Stimulated activated effector memory CD8-positive, alpha-beta T cell treated with anti-CD3 and anti-CD28 coated beads, Interleukin-12 subunit alpha, Interleukin-12 subunit beta, amount 100 ng/mL, for 72 hours (primary cell): Measurements from ENCODE around the gene BEST2.

Source experiments
- ATAC-seq: fragments of 150-1000 bp; cut with Tn5 transposase; 2 replicates; pipeline ENCODE4 v1.10.0; 2021
- DNase-seq, 2 donors: peaks; one replicate each; pipeline ENCODE4 v3.0.0; 2021 to 2022; ENCODE audit warnings: low spot score in 2 of 2
- H3K27ac Mint-ChIP-seq: one replicate; pipeline ENCODE4 v1.8.0; 2022; ENCODE audit warnings: mild to moderate bottlenecking, mixed read lengths
- H3K36me3 Mint-ChIP-seq: one replicate; pipeline ENCODE4 v1.8.0; 2022; ENCODE audit warnings: mild to moderate bottlenecking, mixed read lengths
- H3K4me1 Mint-ChIP-seq: one replicate; pipeline ENCODE4 v1.8.0; 2022; ENCODE audit warnings: mixed read lengths
- H3K4me3 Mint-ChIP-seq: one replicate; pipeline ENCODE4 v1.8.0; 2022; ENCODE audit warnings: mild to moderate bottlenecking, mixed read lengths
- H3K9me3 Mint-ChIP-seq: one replicate; pipeline ENCODE4 v1.8.0; 2022; ENCODE audit warnings: mixed read lengths

The BEST2 gene

GRCh38 chr19:12749938-12750521 is 1.6 kb upstream of the BEST2 start:
- Mint-ChIP-seq H3K4me1 (peaks cover 13% of the 10 kb centered on the region), H3K4me3 (peak overlapping the region; percentile 2), H3K36me3 (peaks cover 34% of the 10 kb centered on the region), H3K9me3 (no peaks in the 10 kb centered on the region), H3K27ac (no peak overlapping the region)
- peak; percentile 9 for ATAC-seq
- DNase-seq, result no peak

- peaks cover 26% of the 10 kb centered on the region for H3K36me3 Mint-ChIP-seq
- no peak overlapping the region for H3K27ac Mint-ChIP-seq
- H3K4me3 Mint-ChIP-seq, result no peak overlapping the region
- H3K4me1 Mint-ChIP-seq, result peaks cover 13% of the 10 kb centered on the region
- DNase-seq, result no peak
- H3K9me3 Mint-ChIP-seq, result no peaks in the 10 kb centered on the region
- ATAC-seq, result no peak
Observed at GRCh38 chr19:12750851-12751250, 740 bp upstream of the BEST2 start.

- peaks cover 13% of the 10 kb centered on the region for H3K4me1 Mint-ChIP-seq
- H3K9me3 Mint-ChIP-seq, result no peaks in the 10 kb centered on the region
- ATAC-seq (no peak), DNase-seq (no peak)
- peaks cover 14% of the 10 kb centered on the region for H3K36me3 Mint-ChIP-seq
- no peak overlapping the region for H3K27ac Mint-ChIP-seq
- H3K4me3 Mint-ChIP-seq, result no peak overlapping the region
Observed at GRCh38 chr19:12752056-12752781, 628 bp downstream of the BEST2 start.

DNA sequence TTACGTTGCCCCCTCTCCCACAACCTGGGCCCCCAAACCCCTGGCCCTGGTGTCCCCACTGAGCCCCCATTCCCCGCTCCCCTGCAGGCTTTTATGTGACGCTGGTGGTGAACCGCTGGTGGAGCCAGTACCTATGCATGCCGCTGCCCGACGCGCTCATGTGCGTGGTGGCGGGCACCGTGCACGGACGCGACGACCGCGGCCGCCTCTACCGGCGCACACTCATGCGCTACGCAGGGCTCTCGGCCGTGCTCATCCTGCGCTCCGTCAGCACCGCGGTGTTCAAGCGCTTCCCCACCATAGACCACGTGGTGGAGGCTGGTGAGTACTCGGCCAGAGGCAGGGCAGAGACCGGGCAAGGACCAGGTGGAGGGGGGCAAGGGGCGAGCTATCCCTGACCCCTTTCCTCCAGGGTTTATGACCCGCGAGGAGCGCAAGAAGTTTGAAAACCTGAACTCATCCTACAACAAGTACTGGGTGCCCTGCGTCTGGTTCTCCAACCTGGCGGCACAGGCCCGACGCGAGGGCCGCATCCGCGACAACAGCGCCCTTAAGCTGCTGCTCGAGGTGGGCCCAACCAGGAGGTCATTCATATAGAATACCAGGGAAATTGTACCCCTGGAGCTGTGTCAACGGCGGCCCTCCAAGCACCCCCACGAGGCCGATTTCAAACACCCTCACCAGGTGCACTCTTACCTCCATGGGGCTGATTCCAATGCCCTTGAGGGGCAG is 3.0 kb downstream of the BEST2 start:
- DNase-seq (no peak), ATAC-seq (no peak)
- no peaks in the 10 kb centered on the region for H3K9me3 Mint-ChIP-seq
- no peaks in the 10 kb centered on the region for H3K36me3 Mint-ChIP-seq
- peaks cover 10% of the 10 kb centered on the region for H3K4me1 Mint-ChIP-seq
- H3K27ac Mint-ChIP-seq, result no peak overlapping the region
- H3K4me3 Mint-ChIP-seq, result no peak overlapping the region

- H3K4me3 Mint-ChIP-seq, result no peak overlapping the region
Observed at GRCh38 chr19:12756150-12756883, 4.7 kb downstream of the BEST2 start.

DNA sequence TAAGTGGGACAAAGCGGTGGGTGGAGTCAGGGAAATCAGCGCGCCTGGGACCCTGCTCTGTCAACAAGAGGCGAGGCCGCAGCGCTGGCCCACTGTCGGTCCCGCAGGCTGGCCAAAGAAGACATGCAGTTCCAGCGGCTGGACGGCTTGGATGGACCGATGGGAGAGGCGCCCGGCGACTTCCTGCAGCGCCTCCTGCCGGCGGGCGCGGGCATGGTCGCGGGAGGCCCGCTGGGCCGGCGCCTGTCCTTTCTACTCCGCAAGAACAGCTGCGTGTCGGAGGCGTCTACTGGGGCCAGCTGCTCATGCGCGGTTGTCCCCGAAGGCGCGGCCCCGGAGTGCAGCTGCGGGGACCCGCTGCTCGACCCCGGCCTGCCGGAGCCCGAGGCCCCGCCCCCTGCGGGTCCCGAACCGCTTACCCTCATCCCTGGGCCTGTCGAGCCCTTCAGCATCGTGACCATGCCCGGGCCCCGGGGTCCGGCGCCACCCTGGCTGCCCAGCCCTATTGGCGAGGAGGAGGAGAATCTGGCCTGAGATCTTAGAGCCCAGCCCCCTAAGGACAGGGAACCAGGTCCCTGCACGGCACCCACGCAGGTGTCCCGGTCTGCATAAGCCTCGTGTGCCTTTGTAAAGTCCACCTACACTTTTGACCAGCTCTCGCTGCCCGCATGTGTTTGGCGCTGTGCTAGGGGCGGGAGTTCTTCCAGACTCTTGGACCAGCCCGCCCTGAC is 6.1 kb downstream of the BEST2 start:
- H3K4me1 Mint-ChIP-seq, result peaks cover 5% of the 10 kb centered on the region
- H3K4me3 Mint-ChIP-seq, result peak overlapping the region; percentile 21
- peak; percentile 84 for ATAC-seq
- no peaks in the 10 kb centered on the region for H3K9me3 Mint-ChIP-seq
- no peak overlapping the region for H3K27ac Mint-ChIP-seq
- DNase-seq, result peak; percentile 78 to 86
- H3K36me3 Mint-ChIP-seq, result no peaks in the 10 kb centered on the region

More at GRCh38 chr19:12756150-12756883, 4.7 kb downstream of the BEST2 start:
- Mint-ChIP-seq H3K4me1 (peaks cover 5% of the 10 kb centered on the region), H3K36me3 (no peaks in the 10 kb centered on the region), H3K9me3 (no peaks in the 10 kb centered on the region), H3K27ac (no peak overlapping the region)
- ATAC-seq (no peak), DNase-seq (no peak)

DNA sequence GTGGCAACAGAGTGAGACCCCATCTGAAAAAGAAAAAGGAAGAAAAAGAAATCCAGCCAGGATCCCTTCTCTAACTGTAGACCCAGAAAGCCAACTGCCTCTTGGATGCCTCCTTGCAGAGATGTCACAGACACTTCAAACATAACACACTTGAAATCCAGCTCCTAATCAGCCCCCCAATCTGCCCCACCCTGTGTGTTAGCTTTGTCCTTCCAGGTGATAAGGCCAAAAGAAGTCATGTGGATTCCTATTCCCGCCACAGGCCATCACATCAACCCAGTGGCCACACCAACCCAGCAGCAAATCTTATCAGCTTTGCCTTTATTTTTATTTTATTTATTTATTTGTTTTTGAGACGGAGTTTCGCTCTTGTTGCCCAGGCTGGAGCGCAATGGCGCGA is 8.1 kb downstream of the BEST2 start:
- H3K36me3 Mint-ChIP-seq, result no peaks in the 10 kb centered on the region
- no peaks in the 10 kb centered on the region for H3K9me3 Mint-ChIP-seq
- ATAC-seq, result no peak
- H3K27ac Mint-ChIP-seq, result no peak overlapping the region
- DNase-seq, result no peak
- H3K4me1 Mint-ChIP-seq, result peaks cover 5% of the 10 kb centered on the region
- H3K4me3 Mint-ChIP-seq, result no peak overlapping the region

DNA sequence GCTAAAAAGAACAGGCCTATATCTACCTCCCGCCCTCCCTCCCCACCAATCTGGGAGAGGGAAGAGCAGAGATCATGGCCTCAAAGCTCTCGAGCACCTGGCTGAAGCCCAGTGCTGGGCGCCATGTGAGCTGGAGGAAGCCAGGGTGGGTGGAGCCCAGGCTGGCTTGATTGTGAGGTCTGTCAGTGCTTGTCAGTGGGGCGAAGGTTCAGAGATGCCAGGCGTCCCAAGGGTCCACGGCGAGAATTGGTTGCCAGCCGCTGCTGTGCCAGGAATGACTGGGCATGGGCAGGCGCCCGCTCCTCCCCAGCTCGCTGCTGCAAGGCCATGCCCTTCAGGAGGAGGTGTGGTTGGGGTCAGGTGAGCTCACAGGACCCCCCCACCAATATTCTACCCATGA is 11.5 kb downstream of the BEST2 start:
- ATAC-seq (no peak), DNase-seq (no peak)
- Mint-ChIP-seq H3K36me3 (peaks cover 5% of the 10 kb centered on the region), H3K9me3 (no peaks in the 10 kb centered on the region), H3K27ac (no peak overlapping the region), H3K4me3 (no peak overlapping the region), H3K4me1 (peaks cover 13% of the 10 kb centered on the region)

DNA sequence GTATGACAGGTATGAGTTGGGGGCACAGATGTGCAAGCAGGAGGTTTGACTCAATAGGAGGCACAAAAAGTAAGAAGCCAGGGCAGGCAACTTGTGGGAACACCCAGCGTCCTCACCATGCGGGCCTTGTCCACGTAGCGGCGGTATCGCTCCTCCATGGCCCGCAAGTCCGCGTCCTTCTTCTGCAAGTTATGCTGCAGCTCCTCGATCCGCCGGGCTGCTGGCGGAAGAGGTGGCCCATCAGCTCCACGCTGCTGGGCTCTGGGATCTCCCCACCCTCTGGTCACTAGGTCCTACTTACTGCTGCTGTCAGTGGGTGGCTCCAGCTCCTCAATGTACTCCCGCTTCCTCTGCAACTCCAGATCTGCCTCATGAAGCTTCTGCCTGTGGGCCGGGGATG is 13.1 kb downstream of the BEST2 start:
- Mint-ChIP-seq H3K4me3 (no peak overlapping the region), H3K4me1 (peaks cover 18% of the 10 kb centered on the region), H3K36me3 (peaks cover 5% of the 10 kb centered on the region), H3K9me3 (no peaks in the 10 kb centered on the region), H3K27ac (no peak overlapping the region)
- no peak for DNase-seq
- ATAC-seq, result no peak

DNA sequence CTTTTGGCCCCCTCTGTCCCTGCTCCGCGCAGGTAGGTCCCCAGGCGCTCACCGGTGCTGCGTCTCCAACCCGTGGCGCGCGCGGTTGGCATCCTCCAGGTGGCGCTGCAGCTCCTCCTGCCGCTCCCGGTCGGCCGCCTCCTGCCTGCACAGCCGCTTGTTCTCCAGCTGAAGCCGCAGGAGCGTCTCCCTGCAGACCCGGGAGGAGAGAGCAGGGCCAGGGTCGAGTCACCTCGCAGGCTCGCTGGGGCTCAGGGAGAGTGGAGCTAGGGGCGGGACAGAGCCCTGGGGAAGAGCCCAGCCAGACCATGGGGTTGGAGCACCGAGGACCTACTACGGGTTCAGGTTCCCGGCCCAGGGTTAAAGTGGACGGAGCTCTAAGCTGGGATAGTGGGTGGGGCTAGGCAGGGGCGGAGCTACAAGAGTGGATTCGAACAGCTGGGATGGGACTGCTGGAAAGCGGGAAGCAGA is 14.5 kb downstream of the BEST2 start:
- Mint-ChIP-seq H3K4me3 (peak overlapping the region; percentile 49), H3K27ac (no peak overlapping the region), H3K36me3 (peaks cover 5% of the 10 kb centered on the region), H3K4me1 (peaks cover 21% of the 10 kb centered on the region), H3K9me3 (no peaks in the 10 kb centered on the region)
- ATAC-seq, result peak; percentile 81
- peak; percentile 90 to 95 for DNase-seq

- DNase-seq, result no peak
- no peak overlapping the region for H3K27ac Mint-ChIP-seq
Observed at GRCh38 chr19:12767150-12767549, 15.6 kb downstream of the BEST2 start.

DNA sequence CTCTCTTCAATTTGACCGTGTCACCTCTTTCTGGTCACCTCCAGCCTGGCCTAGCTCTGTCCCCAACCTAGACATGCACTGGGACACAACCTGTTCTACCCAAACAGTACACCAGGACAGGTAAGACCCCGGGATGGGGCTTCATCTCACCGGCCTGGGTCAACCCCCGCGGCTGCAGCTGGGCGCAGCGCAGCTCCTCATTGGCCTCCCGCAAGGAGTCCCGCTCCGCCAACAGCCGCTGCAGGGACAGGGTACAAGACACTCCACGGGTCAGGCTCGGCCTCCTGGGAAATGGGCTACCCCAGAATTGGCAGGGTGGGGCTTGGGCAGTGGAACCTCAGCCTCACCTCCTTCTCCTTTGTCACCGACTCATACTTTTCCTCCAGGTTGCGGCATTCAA is 16.1 kb downstream of the BEST2 start:
- no peak overlapping the region for H3K4me3 Mint-ChIP-seq
- H3K36me3 Mint-ChIP-seq, result peaks cover 5% of the 10 kb centered on the region
- H3K27ac Mint-ChIP-seq, result no peak overlapping the region
- no peaks in the 10 kb centered on the region for H3K9me3 Mint-ChIP-seq
- H3K4me1 Mint-ChIP-seq, result peaks cover 21% of the 10 kb centered on the region
- DNase-seq (no peak), ATAC-seq (no peak)

More at GRCh38 chr19:12767150-12767549, 15.6 kb downstream of the BEST2 start:
- H3K36me3 Mint-ChIP-seq, result peaks cover 5% of the 10 kb centered on the region
- no peak for ATAC-seq
- peaks cover 21% of the 10 kb centered on the region for H3K4me1 Mint-ChIP-seq
- H3K9me3 Mint-ChIP-seq, result no peaks in the 10 kb centered on the region
- no peak overlapping the region for H3K4me3 Mint-ChIP-seq

DNA sequence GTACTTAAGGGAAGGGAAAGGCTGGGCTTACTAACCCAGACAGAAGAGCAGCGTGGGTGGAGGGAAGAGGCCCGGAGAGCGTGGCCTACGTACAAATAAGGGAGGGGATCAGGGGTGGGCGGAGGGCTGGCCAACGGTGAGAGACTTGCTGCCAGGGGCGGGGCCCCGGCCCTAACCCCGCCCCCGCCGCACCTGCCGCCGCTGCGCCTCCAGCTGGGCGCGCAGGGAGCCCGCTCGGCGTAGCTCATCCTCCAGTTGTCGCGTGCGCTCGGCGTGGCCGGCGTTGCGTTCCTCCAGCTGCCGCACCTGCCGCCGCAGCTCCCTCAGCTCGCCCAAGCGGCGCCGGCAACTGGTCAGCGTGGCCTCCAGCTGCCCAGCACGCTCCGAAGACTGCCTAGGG is 18.1 kb downstream of the BEST2 start:
- peak; percentile 83 for ATAC-seq
- Mint-ChIP-seq H3K9me3 (no peaks in the 10 kb centered on the region), H3K36me3 (peaks cover 5% of the 10 kb centered on the region), H3K4me1 (peaks cover 29% of the 10 kb centered on the region), H3K4me3 (peak overlapping the region; percentile 57), H3K27ac (no peak overlapping the region)
- no peak for DNase-seq

DNA sequence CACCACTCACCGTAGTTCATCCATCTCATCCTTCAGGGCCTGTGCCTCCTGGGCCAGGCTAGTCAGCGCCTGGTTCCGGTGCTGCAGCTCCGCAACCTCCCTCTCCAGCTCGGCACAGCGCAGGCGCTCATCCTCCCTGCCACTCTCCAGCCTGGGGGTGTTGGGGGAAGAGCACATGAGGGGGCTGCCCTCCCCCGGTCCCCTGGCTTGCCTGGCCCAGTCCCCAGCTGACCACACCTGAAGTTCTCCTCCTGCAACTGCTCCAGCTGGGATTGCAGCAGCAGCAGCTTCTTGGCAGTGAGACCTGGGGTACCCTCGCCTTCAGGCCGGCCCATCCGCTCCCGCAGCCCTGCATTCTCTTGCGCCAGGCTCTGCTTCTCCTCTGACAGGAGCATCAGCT is 19.3 kb downstream of the BEST2 start:
- Mint-ChIP-seq H3K4me1 (peaks cover 28% of the 10 kb centered on the region), H3K36me3 (peaks cover 5% of the 10 kb centered on the region), H3K4me3 (no peak overlapping the region), H3K27ac (no peak overlapping the region), H3K9me3 (no peaks in the 10 kb centered on the region)
- DNase-seq (no peak), ATAC-seq (no peak)

DNA sequence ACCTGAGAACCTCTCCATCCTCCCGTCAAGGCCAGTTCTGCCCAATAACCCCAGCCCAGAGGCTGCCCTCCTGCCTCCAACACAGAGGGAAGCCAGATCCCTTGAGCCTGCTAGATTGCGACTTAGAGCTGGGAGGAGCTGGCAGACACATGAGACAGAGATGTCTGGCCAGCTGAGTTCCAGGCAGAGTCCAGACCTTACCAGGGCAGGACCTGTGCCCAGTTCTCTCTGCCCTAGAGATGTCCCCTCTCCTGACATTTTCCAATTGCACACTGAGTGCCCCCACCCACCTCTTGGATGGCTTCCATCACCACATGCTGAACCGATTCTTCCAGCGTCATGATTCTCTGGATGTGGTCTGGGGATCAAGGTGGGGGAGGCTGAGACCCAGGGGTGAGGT is 20.7 kb downstream of the BEST2 start:
- Mint-ChIP-seq H3K36me3 (no peaks in the 10 kb centered on the region), H3K4me3 (no peak overlapping the region), H3K4me1 (peaks cover 21% of the 10 kb centered on the region), H3K27ac (no peak overlapping the region), H3K9me3 (no peaks in the 10 kb centered on the region)
- DNase-seq, result no peak
- ATAC-seq, result no peak
